Peyer's patch (tissue), 4 donors: Measurements from ENCODE around the gene TRIP11. TPM values are rescaled to one million over a fixed set of nuclear protein-coding genes. Genes with fewer than 3 reads are reported as not detected.

Experiments
- DNase-seq, 3 donors: peaks; one replicate each; pipeline ENCODE4 v3.0.0-alpha.2; 2017 to 2019
- H3K27ac ChIP-seq, 4 donors: fragments of 200-600 bp; sonication (generic); one replicate each; pipeline ENCODE4 v1.5.1; 2016 to 2019
- H3K27me3 ChIP-seq, 2 donors: fragments of 200-600 bp; sonication (generic); one replicate each; pipeline ENCODE4 v1.5.1; 2019
- H3K36me3 ChIP-seq, 3 donors: fragments of 200-600 bp; sonication (generic); one replicate each; pipeline ENCODE4 v1.5.1; 2016 to 2019
- H3K4me1 ChIP-seq, 4 donors: fragments of 200-600 bp; sonication (generic); one replicate each; pipeline ENCODE4 v1.5.1; 2016 to 2019
- H3K4me3 ChIP-seq, 4 donors: fragments of 200-600 bp; sonication (generic); 1 replicate in 3 of 4; 2 replicates in 1 of 4; pipeline ENCODE4 v1.5.1; 2016 to 2019; ENCODE audit warnings: mild to moderate bottlenecking in 1 of 4
- H3K9me3 ChIP-seq, 4 donors: fragments of 200-600 bp; sonication (generic); one replicate each; pipeline ENCODE4 v1.5.1; 2016 to 2019; ENCODE audit warnings: mild to moderate bottlenecking in 1 of 4
- CTCF ChIP-seq, 6 experiments: fragments of 450-650 bp in 4 of 6; fragments of 200-600 bp in 2 of 6; sonication (generic) in 1 of 6; IDR thresholded peaks; one replicate each; pipeline ENCODE4 v1.5.1; 2017 to 2019; ENCODE audit warnings: antibody characterized with exemption in 6 of 6, mild to moderate bottlenecking in 3 of 6, moderate library complexity in 1 of 6
- POLR2A ChIP-seq, 2 donors: fragments of 450-650 bp; IDR thresholded peaks; one replicate each; pipeline ENCODE4 v1.5.1; 2017; ENCODE audit warnings: antibody characterized with exemption in 2 of 2, mild to moderate bottlenecking in 2 of 2, moderate library complexity in 2 of 2
- total RNA-seq, 4 donors: library from RNA; depleted of rRNA; stranded (reverse); fragments of >200 nt; gene quantifications; one replicate each; pipeline ENCODE4 v1.1.0, GENCODE V29; 2016

Gene TRIP11
- total RNA-seq, 4 donors from 2014 or later, result 24.0 to 74.3 (median 44.7) TPM

GRCh38 chr14:91975763-91976162 lies 64.1 kb downstream of the TRIP11 start:
- Histone ChIP-seq H3K27ac (no peak overlapping the region), H3K4me1 (no peaks in the 10 kb centered on the region), H3K4me3 (no peak overlapping the region), H3K9me3 (no peaks in the 10 kb centered on the region), H3K36me3 (peaks cover 0 to 42% (median 0%) of the 10 kb centered on the region in 3 donors), H3K27me3 (no peaks in the 10 kb centered on the region)
- TF ChIP-seq POLR2A (IDR thresholded peaks at IDR 0.05) (no peak), CTCF (IDR thresholded peaks at IDR 0.05) (no peak)
- DNase-seq, result no peak

GRCh38 chr14:91971188-91971778 lies 68.6 kb downstream of the TRIP11 start:
- no peaks in the 10 kb centered on the region for H3K9me3 ChIP-seq
- H3K4me1 ChIP-seq, result no peaks in the 10 kb centered on the region
- H3K27me3 ChIP-seq, result no peaks in the 10 kb centered on the region
- no peak overlapping the region for H3K27ac ChIP-seq
- TF ChIP-seq POLR2A (IDR thresholded peaks at IDR 0.05) (no peak), CTCF (IDR thresholded peaks at IDR 0.05) (no peak)
- peaks cover 0 to 68% (median 0%) of the 10 kb centered on the region in 3 donors for H3K36me3 ChIP-seq
- H3K4me3 ChIP-seq, result no peak overlapping the region
- DNase-seq, result no peak

- peak in 1 of 3 donors; percentile 34 for DNase-seq
- Histone ChIP-seq H3K4me3 (no peak overlapping the region), H3K4me1 (no peaks in the 10 kb centered on the region), H3K36me3 (peaks cover 0 to 50% (median 0%) of the 10 kb centered on the region in 3 donors), H3K27ac (no peak overlapping the region), H3K9me3 (no peaks in the 10 kb centered on the region), H3K27me3 (no peaks in the 10 kb centered on the region)
- no peak for TF ChIP-seq CTCF (IDR thresholded peaks at IDR 0.05)
- no peak for TF ChIP-seq POLR2A (IDR thresholded peaks at IDR 0.05)
Measured at GRCh38 chr14:91968280-91968679, 71.6 kb downstream of the TRIP11 start.

- H3K36me3 ChIP-seq, result peaks cover 0 to 17% (median 0%) of the 10 kb centered on the region in 3 donors
- TF ChIP-seq CTCF (IDR thresholded peaks at IDR 0.05) (no peak), POLR2A (IDR thresholded peaks at IDR 0.05) (no peak)
- no peaks in the 10 kb centered on the region for H3K27me3 ChIP-seq
- no peaks in the 10 kb centered on the region for H3K4me1 ChIP-seq
- DNase-seq, result no peak
- H3K4me3 ChIP-seq, result no peak overlapping the region
- H3K9me3 ChIP-seq, result no peaks in the 10 kb centered on the region
- no peak overlapping the region for H3K27ac ChIP-seq
Measured at GRCh38 chr14:91964724-91965123, 75.1 kb downstream of the TRIP11 start.

- DNase-seq, result no peak
- Histone ChIP-seq H3K4me1 (no peaks in the 10 kb centered on the region), H3K36me3 (peaks cover 0 to 10% (median 0%) of the 10 kb centered on the region in 3 donors), H3K27ac (no peak overlapping the region), H3K4me3 (no peak overlapping the region), H3K9me3 (no peaks in the 10 kb centered on the region), H3K27me3 (no peaks in the 10 kb centered on the region)
- TF ChIP-seq POLR2A (IDR thresholded peaks at IDR 0.05) (no peak), CTCF (IDR thresholded peaks at IDR 0.05) (no peak)
Measured at GRCh38 chr14:91964011-91964410, 75.8 kb downstream of the TRIP11 start.
